NCI-H2107 treated with DMSO at 0.1 percent for 48 hours (cell line): ENCODE results near the gene SORBS1.
A peak's percentile ranks its signal among the peaks of the same experiment; 100 is the strongest.

Experiments
- DNase-seq: peaks from one replicate; lab custom pipeline; 2025; ENCODE audit not compliant: unreplicated experiment; lab: John Stamatoyannopoulos, UW

Gene SORBS1

DNA sequence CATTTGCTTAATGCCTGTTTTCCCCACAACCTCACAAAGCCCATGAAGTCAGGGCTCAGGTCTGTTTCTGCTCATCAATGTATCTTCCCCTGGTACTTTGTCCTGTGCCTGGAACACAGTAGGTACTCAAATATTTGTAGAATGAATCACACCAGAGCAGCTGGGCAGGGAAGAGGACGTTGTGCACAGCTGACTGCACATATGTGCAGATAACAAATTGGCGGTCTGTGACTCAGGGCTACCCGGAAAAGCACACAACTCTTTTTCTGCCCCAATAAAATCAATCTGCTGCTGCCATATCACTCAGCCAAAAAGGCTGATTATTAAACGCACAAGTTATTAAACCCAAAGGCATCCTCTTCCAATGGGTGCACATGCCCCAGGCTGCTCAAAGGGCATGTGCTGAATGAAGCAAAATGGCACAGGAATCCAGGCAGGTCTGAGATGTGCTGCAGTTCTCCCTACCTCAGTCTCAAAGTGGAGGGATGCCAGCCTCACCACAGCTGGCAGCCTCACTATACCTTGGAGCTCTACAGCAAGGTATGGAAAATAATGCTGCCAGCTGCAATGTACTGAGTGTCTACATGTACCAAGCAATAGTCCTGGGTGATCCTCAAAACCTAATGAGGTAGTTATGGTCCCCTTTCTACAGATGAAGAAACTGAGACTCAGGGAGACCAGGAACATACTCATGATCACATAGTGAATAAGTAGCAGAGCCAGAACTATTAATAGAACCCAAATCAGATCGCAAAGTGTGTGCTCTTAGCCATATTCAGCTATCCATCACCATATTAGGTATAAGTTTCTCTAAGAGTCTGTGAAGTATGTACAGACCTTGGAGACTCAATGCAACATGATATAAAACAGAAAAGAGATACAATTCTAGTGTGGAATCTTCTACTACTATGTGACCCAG, 43.4 kb downstream of the SORBS1 start:
- no peak for DNase-seq

GRCh38 chr10:95516774-95517373, 44.3 kb downstream of the SORBS1 start:
- no peak for DNase-seq

DNA sequence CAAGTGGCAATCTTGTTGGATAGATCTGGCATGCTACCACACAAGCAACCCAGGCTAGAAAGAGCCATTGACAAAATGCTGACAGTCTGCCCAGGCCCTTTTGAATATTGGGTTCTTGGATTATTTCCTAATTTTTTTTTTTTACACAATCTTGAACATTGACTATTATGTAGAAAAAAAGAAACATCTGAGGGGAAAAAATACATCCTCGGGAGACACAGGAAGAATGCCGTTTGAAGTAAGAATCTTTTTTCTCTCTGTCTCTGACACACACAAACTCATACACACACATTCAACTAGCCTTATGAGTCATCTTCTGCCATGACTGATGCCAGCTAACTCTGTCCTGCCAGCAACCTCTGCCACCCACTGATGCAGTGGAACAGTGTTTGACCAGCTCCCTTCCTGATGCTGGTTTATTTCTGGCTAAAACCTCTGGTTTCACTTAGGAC, 47.2 kb downstream of the SORBS1 start:
- DNase-seq = no peak

DNA sequence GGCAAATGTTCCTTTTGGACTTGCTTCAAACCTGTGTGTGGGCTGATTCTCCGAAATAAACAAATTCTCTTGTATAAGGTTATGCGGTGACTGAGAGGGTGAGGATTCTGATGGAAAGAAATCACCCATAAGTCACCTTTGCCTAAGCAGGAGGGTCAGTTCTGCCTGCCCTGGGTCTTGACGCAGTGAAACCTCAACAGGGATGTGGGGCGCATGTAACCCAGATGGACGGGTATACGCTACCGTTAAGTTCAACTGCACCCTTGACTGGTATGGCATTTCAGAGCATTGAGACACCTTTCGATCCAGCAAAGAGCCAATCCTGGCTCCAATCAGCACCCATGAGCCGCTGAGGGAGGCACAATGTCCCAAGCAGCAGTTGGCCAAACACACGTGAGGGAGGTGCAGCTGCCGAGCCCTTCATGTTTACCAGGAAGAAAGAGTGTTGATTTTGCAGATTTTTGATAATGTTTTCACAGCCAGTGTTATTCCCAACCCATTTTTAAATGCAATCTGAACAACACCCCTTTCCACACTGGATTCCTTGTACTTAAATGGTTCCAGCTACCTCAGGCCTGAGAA, 48.1 kb downstream of the SORBS1 start:
- no peak for DNase-seq

GRCh38 chr10:95511314-95511713, 49.9 kb downstream of the SORBS1 start:
- DNase-seq = no peak

- DNase-seq = no peak
Observed at GRCh38 chr10:95509251-95509650, 51.9 kb downstream of the SORBS1 start.

DNA sequence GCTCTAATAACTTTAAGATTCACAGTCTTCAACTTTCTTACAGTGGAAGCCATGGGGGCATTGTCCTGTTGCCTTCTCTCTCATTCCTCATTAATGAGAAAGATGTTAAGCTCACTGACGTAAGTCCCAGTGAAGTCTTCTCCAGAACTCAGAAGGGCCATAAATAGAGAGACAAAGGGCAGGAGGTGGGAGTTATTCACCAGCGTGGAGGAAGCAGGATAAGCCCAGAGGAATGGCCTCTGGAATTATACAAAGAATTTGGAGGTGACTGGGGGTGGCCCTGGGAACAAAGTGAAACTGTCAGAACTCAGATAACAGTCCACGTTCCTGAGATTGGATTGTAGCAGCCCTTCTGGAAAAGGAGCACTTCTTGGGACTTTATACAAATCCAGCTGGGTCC, 52.4 kb downstream of the SORBS1 start:
- no peak for DNase-seq

DNA sequence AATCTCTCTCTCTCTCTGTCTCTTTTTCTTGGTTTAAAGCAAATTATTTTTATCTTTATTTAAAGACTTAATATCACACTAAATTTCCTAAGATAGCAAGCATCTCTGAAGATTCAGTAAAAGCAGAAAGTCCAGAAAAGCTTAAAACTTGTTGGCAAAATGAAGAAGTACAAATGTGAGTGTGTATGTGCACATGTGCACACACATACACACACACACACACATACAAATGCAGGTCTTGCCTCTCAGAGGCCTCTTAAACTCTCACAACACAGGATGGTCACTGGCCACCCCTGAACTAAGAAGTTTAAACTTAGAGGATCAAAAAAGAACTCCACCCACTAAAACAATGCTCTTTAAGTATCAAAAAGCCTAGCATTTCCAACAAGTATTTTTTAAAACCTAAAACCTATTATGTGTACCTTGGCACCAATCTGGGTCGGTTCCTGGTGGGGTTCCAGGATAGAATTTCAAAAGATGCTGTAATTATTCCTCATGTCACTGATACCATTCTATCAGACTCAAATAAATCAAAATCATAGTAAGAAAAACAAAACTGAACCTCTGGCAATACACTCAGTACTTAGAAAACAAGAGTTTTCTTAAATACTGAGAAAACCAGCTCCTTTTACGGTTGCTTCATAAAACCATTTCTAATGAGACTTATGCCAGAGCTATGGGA, 55.0 kb downstream of the SORBS1 start:
- no peak for DNase-seq

DNA sequence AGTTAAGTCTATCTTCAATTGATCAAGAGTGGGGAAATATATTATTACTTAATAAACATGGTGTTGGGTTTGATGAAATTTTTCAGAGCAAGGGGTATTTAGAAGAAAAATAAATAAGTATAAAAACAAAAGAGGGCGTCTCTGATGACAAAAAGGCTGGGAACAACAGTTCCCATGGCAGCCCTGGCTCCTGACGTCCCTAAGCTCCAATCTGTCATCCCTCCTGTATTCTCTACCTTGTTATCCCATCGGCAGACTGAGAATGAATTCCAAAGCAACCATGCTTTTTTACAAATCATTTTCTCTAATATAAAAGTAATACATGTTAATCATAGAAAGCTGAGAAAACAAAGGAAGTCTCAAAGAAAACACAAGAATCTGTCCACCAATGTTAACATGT, 55.5 kb downstream of the SORBS1 start:
- no peak for DNase-seq

DNA sequence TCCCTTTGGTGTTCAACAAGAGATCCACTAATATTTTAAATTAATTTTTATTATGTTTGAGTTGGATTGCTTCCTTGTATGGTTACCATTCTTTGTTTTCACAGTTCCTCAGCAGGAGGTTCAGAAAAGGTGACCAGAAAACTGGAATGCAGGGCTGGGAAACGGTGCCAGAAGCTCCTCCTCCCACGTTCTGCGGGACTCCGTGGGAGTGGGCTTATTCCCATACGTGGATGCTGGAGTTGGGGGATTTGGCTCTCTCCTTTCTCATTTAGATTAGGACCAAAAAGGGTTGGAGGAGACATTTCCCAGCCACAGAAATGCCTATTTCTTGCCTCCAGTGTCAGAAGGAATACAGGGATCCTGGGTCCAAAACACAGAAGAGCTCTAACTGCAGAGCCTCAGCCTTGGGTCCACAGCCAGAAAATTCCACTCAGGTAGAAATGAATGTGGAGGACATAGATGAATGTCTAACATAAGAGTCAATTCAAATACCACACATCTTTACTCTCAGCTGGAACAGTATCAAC, 56.0 kb downstream of the SORBS1 start:
- DNase-seq = no peak

DNA sequence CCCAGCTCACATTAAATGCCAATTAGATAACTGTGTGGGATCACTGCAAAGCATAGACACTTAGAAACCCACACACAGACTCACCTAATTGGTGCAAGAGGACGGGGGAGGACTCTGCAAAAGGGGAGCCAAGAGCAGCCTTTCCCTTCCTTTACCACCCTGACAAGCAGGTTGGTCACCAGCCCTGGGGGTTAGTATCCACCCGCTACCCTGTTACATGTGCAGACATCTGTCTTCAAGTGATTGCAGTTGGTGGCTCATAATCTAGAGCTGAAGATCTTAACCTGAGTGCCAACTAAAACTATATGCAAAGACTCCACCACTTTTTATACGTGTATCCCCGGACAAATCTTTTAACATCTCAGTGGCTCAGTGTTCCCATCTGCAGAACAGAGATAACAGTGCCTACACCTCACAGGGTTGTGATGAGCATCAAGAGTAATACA, 56.9 kb downstream of the SORBS1 start:
- DNase-seq = no peak

DNA sequence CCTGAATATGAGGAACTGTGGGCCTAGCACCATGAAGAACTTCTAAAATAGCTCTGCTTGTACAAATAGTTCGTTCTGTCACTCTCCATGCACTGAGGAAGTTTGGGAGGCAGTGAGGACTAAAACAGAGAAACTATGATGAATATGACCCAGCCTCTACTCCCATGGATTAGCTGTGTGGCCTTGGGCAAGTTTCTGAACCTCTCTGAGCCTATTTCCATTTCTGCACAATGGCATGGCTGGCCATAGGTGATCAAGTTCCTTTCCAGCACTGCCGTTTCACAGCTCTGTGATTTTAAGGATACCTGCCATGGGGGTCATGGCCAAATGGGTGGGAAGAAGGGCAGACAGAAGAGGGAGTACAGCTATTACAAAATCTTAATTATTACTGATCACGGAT, 57.6 kb downstream of the SORBS1 start:
- no peak for DNase-seq

DNA sequence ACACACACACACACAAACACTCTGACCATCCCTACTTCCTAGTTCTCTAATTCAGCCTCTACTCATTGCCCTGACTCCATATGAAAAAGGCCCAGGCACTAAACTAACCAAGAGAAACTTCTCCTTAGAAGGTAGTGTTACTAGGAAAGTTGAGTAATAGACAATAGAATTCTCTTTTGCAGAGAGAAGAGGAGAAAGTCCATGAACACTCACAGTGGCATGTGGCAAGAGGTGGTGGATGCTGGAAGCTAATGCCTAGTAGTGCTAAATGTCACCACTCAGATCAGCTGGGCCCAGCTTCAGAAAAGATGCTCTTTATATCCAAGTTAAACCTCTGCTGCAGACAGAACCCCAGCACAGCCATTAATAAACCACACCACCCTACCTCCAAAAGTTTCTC, 58.2 kb downstream of the SORBS1 start:
- DNase-seq = no peak

- DNase-seq = no peak
Observed at GRCh38 chr10:95502377-95502776, 58.8 kb downstream of the SORBS1 start.

DNA sequence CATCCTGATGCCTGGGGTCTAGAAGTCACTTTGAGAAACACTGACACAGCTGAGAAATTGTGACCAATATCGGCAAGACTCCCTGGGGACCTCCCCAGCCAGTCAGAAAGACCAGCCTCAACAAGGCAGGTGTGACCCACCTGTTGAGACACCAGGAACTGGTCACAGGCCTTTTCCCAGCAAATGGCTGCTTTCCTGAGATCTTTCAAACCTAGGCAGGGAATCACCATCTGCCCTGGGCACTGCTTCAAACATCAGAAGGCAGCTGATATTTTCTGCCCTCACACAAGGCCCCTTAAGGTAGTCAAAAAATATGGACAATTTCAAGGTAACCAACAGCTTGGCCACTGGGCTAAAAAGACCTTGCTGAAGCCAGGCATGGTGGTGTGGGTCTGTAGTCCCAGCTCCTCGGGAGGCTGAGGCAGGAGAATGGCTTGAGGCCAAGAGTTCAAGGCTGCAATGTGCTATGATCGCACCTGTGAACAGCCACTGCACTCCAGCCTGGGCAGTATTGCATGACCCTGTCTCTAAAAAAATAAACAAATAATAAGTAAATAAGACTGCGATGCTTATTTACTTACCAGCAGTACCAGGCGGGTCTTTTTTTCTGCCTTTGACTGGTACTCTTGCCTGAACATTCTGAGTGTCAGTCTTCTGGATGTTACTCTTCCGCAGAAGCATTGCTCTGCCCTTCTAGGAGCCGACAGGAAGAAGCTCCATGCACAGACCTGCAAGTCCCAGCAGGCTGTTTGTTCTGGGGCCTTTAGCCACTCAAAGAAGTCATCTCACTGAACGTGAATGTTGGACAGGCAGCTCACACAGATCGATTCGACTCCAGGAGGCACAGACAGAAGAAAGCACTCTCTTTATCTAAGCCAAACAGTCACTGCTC, 59.7 kb downstream of the SORBS1 start:
- no peak for DNase-seq

- peak; percentile 35 for DNase-seq
Observed at GRCh38 chr10:95500649-95501048, 60.5 kb downstream of the SORBS1 start.

- DNase-seq = no peak
Observed at GRCh38 chr10:95500097-95500496, 61.1 kb downstream of the SORBS1 start.

DNA sequence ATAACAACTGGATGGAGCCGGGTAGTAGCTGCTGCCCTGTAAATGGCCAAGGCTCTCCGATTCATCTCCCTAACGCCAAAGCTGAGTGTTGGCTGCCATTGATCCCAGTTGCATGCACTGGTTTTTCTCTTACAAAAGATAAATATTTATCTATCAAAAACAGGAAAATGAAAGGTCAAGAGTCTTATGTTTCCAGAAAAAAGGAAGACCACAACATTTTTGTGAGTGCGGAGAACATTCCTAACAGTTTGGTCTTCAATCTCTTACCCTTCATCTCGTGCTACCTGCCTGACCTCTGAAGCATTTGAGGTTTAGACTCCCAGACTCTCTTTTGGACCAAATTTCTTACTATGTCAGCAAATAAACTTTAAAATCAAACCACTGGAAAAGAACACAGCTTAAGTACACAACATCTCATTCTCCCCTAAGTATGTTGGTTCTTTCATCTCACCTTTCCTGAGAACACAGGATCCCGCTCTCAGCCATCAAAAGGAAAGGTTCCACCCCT, 61.6 kb downstream of the SORBS1 start:
- no peak for DNase-seq

DNA sequence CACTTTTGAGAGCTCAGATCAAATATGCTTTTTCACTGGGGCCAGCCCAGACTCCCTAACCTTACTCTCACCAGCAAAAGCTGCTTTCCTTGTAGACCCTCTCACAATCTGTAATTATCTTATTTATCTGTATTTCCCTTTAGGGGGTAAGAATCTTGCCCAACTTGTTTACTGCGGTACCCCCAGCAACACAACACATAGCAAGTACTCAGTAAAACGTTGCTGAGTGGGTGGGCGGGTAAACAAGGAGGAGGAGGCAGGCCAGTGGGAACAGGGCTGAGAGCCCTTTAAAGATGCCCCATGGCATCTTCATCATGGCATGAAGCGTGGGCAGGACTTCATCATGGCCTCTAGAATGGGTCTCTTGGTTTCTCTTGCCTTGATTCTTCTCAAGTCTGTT, 64.2 kb downstream of the SORBS1 start:
- DNase-seq = no peak
